HG03439 (cell line): ENCODE measurements around the gene CERS6.
"Not testable (repeated sequence)": the region's sequence is repeated elsewhere in the genome, so short reads cannot be mapped to it uniquely, and the experiment has no call there.

ENCODE experiments used
- ATAC-seq: cut with Tn5 transposase; IDR thresholded peaks from one replicate; pipeline ENCODE4 v1.9.1; 2021; ENCODE audit warnings: mild to moderate bottlenecking, moderate library complexity; ENCODE audit not compliant: unreplicated experiment

The CERS6 gene

DNA sequence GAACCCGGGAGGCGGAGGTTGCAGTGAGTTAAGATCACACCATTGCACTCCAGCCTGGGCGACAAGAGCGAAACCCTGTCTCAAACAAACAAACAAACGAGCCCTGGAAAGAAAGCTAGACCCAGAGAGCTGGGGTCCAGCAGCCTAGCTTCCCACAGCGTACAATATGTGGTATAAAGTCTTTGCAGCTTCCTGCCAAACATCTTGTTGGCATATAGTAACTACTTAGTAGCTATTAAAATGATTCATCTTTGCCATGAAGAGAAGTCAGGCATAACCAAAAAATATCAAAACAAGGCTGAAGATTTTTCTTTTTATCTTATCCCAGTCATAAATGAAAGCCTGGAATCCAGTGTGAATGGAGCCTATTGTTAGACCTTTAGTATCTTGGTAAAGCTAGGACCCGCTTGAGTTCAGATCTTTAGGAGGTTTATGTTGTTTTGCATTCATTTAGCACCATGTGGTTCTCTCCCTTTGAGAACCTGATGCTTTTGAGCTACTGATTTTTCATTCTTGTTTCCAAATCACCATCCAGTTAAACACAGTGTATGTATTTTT, 206.7 kb downstream of the CERS6 start:
- no peak for ATAC-seq

- no peak for ATAC-seq
These were observed 207.9 kb downstream of the CERS6 start for GRCh38 chr2:168663993-168664392.

- ATAC-seq: not testable (repeated sequence)
These were observed 208.6 kb downstream of the CERS6 start for GRCh38 chr2:168664715-168665114.

- no peak for ATAC-seq
These were observed 210.3 kb downstream of the CERS6 start for GRCh38 chr2:168666339-168666738.

DNA sequence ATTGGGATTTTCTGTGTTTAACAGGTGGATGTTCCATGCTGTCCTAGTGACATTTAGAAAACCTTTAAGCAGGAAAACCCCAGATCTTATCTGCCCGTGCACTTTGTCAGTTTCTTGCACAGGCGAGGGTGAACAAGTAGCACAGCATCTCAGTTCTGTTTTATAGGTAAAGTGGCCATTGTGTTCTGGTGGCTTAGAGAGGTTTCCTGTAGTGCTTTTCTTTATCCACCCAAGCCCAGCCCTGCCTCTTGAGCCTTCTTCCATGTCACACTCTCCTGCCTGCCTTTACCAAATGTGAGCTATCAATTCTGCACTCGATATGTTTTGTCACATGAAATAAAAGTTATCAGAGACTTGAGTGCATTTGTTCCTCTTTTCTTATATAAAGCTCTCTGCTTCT, 211.1 kb downstream of the CERS6 start:
- no peak for ATAC-seq

GRCh38 chr2:168669151-168669550, 213.1 kb downstream of the CERS6 start:
- no peak for ATAC-seq

DNA sequence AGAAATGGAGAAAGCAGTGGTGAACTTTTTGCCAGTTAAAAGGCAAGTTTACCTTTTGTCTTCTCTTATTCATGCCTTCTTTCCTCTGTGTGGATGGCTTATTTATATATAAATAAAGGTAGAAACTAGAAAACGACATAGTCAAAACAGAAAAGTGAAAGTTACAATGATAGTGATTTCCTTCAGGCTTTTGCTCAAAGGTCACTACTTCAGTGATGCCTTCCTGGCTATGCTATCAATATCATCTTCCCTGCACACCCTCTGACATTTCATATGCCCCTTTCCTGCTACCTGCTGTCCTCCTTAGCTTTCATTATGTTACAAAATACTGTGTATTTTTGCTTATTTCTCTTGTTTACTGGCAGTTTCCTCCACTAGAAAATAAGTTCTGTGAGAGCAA, 214.4 kb downstream of the CERS6 start:
- no peak for ATAC-seq

DNA sequence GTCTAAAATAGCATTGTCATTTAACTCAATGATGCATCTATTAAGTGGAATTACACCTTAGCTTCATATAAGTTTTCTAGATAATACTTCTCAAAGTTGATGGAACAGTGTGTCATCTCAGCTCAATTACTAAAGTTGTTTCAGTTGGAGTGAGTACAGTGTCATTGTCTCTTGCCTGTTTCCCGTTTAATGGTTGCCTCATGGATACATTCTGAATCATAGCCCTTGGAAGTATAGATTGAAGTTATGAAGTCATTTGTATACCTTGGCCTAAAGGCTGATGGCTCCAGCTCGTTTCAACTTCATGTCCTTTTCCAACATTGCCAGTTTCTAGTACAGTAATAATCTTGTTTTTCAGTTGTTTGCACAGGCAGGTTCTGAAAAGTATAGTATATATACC, 215.9 kb downstream of the CERS6 start:
- ATAC-seq: no peak

- no peak for ATAC-seq
These were observed 217.5 kb downstream of the CERS6 start for GRCh38 chr2:168673265-168674189.

DNA sequence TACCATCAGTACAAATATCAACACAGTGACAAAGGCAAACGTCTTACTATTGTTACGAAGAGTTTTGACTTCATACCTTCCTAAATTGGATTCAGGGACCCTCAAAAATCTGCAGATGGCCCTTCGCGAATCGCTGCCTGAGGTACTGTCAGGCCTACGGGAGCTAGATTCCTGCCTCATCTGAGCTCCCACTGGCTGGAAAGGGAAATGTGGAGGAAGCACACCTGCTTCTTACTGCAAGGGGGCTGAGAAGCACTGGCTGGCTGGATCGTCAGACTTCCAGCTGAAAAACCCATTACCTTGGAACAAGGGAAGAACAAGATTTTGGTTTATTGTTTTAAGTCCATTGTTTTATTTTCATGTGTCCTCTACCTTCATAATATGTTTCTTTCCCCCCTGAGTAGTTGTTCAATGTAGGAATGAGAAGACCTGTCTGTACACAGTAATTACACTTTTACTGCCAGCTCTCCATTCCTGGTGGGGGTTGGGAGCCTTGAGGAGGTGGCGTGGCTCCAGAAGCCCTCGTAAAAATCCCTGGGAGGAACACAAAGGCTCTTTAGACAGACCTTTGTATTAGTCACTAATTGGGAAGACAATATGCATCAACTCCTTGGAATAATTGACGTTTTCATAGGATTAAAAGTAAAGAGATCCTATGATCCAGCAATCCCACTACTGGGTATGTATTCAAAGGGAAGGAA, 222.2 kb downstream of the CERS6 start:
- no peak for ATAC-seq

DNA sequence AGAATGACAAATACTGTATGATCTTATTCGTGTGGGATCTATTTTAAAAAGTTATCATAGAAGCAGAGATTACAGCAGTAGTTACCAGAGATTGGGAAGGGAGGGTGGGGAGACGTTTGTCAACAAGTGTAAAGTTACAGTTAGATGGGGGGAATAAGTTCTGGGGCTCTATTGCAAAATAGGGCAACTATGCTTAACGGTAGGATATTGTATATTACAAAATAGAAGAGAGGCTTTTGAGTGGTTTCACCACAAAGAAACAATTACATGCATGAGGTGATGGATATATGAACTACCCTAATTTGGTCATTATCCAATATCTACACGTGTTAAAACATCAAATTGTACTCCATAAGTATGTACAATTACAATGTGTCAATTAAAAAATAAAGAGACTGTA, 223.0 kb downstream of the CERS6 start:
- ATAC-seq: no peak

DNA sequence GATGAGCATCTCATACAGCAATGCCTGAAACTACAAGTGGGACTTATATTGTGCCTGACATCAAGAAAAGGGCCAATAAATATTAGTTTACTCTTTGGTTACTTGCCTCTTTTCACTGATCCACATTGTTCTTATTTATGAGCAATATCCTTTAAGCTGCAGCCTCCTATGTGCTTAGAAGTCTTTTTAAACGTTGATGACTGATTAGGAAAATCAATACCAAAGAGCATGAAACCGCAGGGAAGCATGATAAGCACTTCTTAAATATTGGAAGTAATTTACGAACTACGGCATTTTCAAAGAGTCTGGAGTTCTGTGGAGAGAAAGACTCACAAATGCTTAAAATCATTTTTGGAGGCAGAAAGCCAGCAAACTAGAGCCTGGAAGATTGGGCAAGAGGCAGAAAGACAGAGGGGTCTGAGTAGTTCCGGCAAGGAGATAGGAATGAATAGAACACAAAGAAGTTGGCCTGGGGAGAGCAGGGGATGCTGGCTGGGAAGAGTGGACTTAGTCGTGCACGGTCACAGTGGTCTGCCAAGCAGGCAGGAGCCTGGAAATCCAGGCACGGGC, 223.8 kb downstream of the CERS6 start:
- ATAC-seq: no peak

GRCh38 chr2:168683996-168684395, 227.9 kb downstream of the CERS6 start:
- no peak for ATAC-seq

GRCh38 chr2:168684921-168685599, 229.0 kb downstream of the CERS6 start:
- ATAC-seq: no peak

DNA sequence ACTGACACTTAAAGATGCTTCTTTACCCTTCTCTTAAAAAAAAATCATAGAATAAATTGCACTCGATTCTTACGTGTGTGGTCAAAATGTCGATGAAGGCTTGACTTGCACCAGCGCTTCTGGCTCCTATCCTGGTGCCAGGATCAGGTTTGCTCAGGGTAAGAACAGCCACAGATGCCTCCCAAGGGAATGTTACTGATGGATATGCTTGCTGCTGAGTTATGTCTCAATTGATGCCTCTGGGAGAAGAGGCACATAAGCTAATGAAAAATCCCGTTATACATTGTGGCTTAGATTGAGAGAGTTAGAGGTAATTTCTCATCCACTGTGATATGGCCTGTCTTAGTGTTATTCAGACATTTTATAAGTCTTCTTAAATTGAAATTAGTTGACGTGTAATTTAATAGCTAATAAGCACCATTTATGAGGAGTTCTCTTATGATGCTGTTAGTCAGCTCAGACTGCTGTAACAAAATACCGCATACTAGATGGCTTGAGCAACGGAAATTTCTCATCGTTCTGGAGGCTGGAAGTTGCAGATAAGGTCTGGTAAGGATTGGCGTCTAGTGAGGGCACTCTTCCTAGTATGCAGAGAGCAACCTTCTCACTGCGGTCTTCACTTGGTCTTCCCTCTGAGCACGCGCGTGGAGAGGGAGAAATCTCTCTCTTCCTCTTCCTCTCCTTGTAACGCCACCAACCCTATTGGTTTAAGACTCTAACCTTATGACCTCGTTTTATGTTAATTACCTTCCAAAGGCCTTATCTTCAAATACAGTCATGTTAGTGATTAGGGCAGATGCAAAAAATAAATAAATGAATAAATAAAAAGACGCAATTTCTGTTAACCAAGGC, 229.8 kb downstream of the CERS6 start:
- ATAC-seq: no peak

GRCh38 chr2:168686452-168687191, 230.6 kb downstream of the CERS6 start:
- ATAC-seq: no peak

- no peak for ATAC-seq
These were observed 231.2 kb downstream of the CERS6 start for GRCh38 chr2:168687314-168687713.

DNA sequence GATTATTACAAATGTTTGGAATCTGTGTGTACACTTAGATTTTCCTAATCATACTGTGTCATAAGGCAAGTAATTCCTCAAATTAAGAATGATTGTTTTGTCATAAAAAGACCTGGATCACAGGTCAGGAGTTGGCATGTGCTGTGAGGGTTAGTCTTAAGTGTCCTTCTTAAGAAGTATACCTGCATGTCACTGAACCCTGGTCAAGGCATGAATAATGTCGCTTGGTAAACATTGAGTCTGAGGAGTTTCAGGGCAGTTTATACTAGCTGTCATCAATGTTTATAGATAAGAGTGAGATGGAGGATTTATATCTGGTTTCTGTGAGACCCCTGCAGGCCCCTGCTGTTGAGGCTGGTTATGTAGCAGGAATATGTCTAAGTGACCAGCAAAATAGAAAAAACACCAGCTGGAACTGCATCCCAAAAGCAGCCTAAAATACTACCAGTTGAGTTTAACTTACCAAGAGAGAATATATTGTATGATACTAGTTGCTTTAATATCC, 234.4 kb downstream of the CERS6 start:
- no peak for ATAC-seq

- no peak for ATAC-seq
These were observed 235.1 kb downstream of the CERS6 start for GRCh38 chr2:168691221-168691620.
